ENCODE measurements around the gene EVC. TPM values are rescaled to one million over a fixed set of nuclear protein-coding genes. Genes with fewer than 3 reads are reported as not detected.
"Not testable (repeated sequence)": the region's sequence is repeated elsewhere in the genome, so short reads cannot be mapped to it uniquely, and the experiment has no call there.

Gene EVC
- total RNA-seq, 2 donors from 2014 or later, result 18.4 to 30.0 TPM

GRCh38 chr4:5721923-5722322 lies 10.9 kb downstream of the EVC start:
- intact Hi-C loops (cut with DNase I), result no loop called here
- ATAC-seq (no peak), DNase-seq (no peak)
- Histone ChIP-seq H3K27me3 (no peaks in the 10 kb centered on the region), H3K4me1 (peaks cover 34% of the 10 kb centered on the region), H3K4me3 (no peak overlapping the region), H3K9me3 (no peaks in the 10 kb centered on the region), H3K27ac (peak overlapping the region in 3 of 4 donors; percentile 31 to 50 (median 46)), H3K36me3 (replicated peaks in 1 of 2; ENCODE audit: insufficient read depth in 1 of 2, low read depth in 2 of 2) (no peaks in the 10 kb centered on the region)
- TF ChIP-seq POLR2A (IDR thresholded peaks at IDR 0.05) (no peak), CTCF (IDR thresholded peaks at IDR 0.05) (no peak)
- 60 to 70% methylated on average over 5 of the region's 5 CpGs for WGBS, 2 donors

GRCh38 chr4:5722328-5722727 lies 11.3 kb downstream of the EVC start:
- peak; percentile 66 for ATAC-seq

GRCh38 chr4:5724377-5724776 lies 13.4 kb downstream of the EVC start:
- intact Hi-C loops (cut with DNase I), result no loop called here
- Histone ChIP-seq H3K36me3 (replicated peaks in 1 of 2; ENCODE audit: insufficient read depth in 1 of 2, low read depth in 2 of 2) (peaks cover 0 to 2% of the 10 kb centered on the region in 2 donors), H3K27me3 (no peaks in the 10 kb centered on the region), H3K4me1 (peaks cover 25% of the 10 kb centered on the region), H3K27ac (no peak overlapping the region), H3K9me3 (no peaks in the 10 kb centered on the region), H3K4me3 (no peak overlapping the region)
- TF ChIP-seq CTCF (IDR thresholded peaks at IDR 0.05), result no peak
- 83 to 89% methylated on average over 7 of the region's 7 CpGs for WGBS, 2 donors
- ATAC-seq, result no peak
- no peak for DNase-seq

More at GRCh38 chr4:5722328-5722727, 11.3 kb downstream of the EVC start:
- Histone ChIP-seq H3K27me3 (no peaks in the 10 kb centered on the region), H3K4me1 (peaks cover 33% of the 10 kb centered on the region), H3K4me3 (no peak overlapping the region), H3K36me3 (replicated peaks in 1 of 2; ENCODE audit: insufficient read depth in 1 of 2, low read depth in 2 of 2) (no peaks in the 10 kb centered on the region), H3K27ac (peak overlapping the region in 3 of 4 donors; percentile 31 to 50 (median 46)), H3K9me3 (no peaks in the 10 kb centered on the region)
- no peak for TF ChIP-seq POLR2A (IDR thresholded peaks at IDR 0.05)
- TF ChIP-seq CTCF (IDR thresholded peaks at IDR 0.05), result no peak
- WGBS, 2 donors, result 47 to 48% methylated on average over 4 of the region's 4 CpGs
- intact Hi-C loops (cut with DNase I), result no loop called here
- DNase-seq, result peak in 2 of 4 donors; percentile 31

GRCh38 chr4:5728412-5728811 lies 17.4 kb downstream of the EVC start:
- H3K27me3 ChIP-seq; H3K4me3 ChIP-seq; H3K9me3 ChIP-seq; ATAC-seq; H3K27ac ChIP-seq; H3K4me1 ChIP-seq; DNase-seq; intact Hi-C loops (cut with DNase I); H3K36me3 ChIP-seq (replicated peaks in 1 of 2; ENCODE audit: insufficient read depth in 1 of 2, low read depth in 2 of 2): not testable (repeated sequence)
- 53 to 75% methylated on average over 2 of the region's 2 CpGs for WGBS, 2 donors

- H3K27ac ChIP-seq, result no peak overlapping the region
- intact Hi-C loops (cut with DNase I), result no loop called here
- no peak overlapping the region for H3K4me3 ChIP-seq
- WGBS, 2 donors, result 84 to 87% methylated on average over 8 to 10 of the region's 10 CpGs
- no peaks in the 10 kb centered on the region for H3K9me3 ChIP-seq
- H3K4me1 ChIP-seq, result no peaks in the 10 kb centered on the region
- no peaks in the 10 kb centered on the region for H3K27me3 ChIP-seq
- TF ChIP-seq CTCF (IDR thresholded peaks at IDR 0.05) (no peak), POLR2A (IDR thresholded peaks at IDR 0.05) (no peak)
- ATAC-seq (no peak), DNase-seq (no peak)
- H3K36me3 ChIP-seq (replicated peaks in 1 of 2; ENCODE audit: insufficient read depth in 1 of 2, low read depth in 2 of 2), result peaks cover 0 to 4% of the 10 kb centered on the region in 2 donors
These were observed 19.4 kb downstream of the EVC start for GRCh38 chr4:5730436-5730835.
